GM19468 (cell line): ENCODE results near the gene SLC9A6.
"Not testable (repeated sequence)": the region's sequence is repeated elsewhere in the genome, so short reads cannot be mapped to it uniquely, and the experiment has no call there.

Source experiments
- ATAC-seq: cut with Tn5 transposase; IDR thresholded peaks from one replicate; pipeline ENCODE4 v1.9.1; 2021; ENCODE audit warnings: mild to moderate bottlenecking, moderate library complexity, moderate number of reproducible peaks; ENCODE audit not compliant: unreplicated experiment; ENCODE audit errors: extremely low read depth

Gene SLC9A6

DNA sequence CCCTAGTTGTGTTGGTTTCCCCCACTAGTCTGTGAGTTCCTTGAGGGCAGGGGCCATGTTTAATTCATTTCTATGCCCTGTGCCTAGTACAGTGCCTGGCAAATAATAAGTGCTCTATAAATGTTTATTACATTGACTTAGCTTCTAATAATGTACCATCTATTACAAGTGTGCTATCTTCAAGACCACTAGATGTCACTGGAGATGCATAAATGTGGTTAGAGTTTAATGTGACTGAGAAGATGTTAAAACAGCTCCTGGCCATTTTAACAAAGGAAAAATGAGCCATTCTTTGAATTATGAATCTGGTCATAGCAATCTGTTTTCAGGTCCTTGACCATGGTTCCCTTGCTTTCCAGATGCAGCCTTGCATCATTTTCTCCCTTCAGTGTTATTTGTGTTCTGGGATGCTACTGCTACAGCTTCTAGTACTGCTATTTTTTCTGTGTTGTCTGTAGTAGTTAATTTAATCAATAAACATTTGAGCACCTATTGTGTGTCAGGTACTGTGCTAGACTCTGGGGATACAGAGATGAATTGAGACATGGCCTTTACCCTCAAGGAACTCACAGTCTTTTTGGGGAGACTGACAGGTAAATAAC lies 43.2 kb downstream of the SLC9A6 start:
- no peak for ATAC-seq

DNA sequence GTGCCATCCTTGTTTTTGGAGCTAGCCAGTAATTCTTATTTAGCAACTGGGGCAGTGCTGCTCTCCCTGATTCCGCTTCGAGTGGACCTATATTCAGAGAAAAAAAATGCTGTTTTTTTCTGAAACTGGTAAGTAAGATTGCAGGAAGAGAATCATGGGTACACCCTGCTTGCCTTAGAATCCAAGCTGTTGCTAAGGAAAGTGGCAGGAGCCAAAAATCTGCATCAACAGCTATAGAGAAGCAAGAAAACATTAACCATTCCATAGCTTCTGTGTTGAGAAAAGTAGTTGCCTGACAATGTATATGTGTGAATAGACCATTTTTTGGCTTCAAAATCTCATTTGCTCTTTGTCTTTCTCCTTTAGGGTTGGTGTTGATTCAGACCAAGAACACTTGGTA lies 44.5 kb downstream of the SLC9A6 start:
- ATAC-seq: no peak

DNA sequence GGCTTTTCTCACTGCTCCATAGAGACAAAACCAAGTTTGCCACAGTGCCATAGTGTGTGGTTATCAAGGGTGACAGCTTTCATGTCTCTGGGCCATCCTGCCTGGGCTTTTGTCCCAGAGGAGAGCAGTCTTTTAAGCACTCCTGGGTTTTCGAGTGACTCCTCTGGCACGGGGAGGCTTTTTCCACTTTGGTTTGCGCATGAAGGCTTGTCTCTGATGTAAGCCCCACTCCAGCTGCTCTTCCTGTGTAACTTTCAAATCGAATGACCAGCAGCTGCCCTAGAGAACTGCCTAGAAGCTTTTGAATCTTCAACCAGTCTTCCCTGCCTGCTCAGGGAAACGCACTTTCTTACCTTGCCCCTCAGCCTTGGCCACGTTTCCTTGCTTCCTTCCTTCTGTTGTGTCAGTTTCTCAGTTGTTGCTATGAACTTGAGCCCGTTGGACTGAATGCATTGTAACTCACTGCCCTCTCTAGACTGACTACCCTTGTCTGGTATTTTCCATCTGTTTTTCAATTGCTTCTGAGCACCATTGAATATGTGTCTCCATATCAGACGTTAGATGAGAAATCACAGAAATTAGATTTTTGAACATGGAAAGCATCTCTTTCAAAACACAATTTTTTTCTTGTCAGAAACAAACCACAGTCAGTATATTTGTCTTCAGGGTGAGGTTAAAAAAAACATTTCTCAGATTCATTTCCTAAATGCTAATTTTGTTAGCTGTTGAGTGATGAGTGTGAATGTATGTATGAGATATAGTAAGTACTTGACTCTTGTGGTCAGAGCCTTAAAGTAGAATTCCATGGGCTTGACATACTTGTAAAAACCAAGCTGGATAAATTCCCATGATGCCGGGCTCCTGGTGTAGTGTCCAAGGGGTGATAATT lies 45.3 kb downstream of the SLC9A6 start:
- ATAC-seq: no peak

DNA sequence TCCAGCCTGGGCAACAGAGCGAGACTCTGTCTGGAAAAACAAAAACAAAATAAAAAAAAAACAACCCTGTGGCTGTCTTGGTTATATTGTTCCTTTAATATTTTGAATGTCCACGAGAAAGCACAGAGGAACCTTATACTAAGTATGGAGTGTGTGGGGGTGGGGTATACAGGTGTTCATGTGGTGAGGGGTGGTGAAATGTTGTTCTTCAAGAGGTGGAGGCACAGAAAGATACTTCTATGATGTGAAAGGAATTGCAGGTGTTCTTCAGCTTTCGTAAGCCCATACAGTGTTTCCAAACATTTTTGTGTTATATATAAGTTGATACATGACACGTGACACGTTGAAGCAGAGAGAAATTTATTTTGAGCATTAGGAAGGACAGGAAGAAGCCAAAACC lies 46.4 kb downstream of the SLC9A6 start:
- ATAC-seq: no peak

DNA sequence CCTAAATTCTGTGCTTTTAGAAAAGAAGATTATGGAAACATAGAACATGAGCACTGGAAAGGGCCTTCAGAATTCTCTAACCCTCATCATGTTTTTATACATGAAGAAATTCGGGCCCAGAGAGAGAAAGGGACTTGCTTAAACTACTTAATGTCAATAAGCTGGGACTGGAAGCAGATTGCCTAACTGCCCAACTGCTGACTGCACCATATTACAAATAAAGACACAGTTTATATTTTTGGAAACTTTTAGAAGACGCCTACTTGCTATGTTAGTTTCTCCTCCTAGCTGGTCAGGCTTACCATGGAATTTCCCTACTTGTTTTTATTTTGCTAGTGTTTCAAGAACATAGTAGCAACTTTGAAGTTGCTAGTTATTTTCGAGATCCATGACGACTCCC lies 47.1 kb downstream of the SLC9A6 start:
- no peak for ATAC-seq

DNA sequence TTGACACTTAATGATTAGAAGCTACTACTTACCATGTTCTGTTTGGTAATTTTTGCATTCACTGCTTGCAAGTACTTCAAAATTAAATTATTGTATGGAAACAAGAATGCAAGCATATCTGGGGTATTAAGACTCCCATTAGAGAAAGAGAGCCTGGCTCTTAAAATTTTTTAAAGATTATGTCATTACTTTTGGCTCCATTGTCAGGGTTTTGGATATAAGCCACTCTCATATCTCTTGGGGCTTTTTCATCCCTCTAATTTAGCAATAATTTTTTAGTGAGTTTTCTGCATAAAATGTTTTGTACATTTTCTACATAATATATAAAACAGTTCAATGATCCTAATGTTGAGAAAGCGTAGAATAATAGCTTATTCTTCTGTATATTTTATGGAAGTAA lies 49.4 kb downstream of the SLC9A6 start:
- no peak for ATAC-seq

DNA sequence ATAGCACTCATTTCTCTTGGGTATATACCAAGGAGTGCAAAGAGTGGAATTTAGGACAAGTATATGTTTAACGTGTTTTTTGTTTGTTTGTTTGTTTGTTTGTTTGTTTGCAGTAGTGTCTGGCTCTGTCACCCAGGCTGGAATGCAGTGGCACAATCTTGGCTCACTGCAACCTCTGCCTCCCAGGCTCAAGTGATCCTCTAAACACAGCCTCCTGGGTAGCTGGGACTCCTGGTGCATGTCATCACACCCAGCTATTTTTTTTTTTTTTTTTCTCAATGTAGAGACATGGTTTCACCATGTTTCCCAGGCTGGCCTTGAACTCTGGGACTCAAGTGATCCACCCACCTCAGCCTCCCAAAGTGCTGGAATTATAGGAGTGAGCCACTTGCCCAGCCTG lies 50.4 kb downstream of the SLC9A6 start:
- no peak for ATAC-seq

DNA sequence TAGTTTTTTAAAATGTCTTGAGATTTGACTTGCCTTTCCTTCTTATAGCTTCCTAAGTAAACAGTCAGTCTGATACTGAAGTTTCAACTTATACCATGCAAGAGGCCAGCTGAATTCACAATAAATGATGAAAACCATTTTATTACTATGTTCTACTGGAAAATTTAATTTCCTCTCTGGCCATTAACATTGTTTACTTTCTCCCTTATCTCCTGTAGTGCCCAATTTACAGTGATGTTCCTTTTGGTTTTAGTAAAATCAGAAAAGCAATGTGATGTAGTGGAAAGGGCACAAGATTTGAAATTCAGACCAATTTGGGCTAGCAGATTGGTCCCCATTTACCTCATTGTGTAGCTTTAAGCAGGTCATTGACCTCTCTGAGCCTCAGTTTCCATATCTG lies 54.2 kb downstream of the SLC9A6 start:
- no peak for ATAC-seq

DNA sequence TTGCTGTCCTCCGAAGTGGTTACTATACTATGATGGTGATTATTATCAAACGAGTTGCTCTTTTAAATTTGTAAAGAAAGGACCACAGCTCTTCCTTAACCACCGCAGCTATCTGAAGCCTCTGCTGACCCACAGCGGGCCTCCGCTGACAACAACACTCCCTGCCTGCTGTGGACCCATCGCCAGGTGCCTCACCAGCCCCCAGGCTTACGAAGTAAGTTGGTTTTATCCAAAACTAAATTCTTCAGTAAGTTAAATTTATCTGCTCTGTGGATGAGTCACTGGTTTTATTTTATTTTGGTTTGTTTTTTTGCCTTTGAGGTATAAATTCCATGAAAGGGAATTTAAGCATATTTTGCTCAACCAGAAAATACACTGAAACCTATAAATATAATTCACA lies 54.7 kb downstream of the SLC9A6 start:
- ATAC-seq: no peak

DNA sequence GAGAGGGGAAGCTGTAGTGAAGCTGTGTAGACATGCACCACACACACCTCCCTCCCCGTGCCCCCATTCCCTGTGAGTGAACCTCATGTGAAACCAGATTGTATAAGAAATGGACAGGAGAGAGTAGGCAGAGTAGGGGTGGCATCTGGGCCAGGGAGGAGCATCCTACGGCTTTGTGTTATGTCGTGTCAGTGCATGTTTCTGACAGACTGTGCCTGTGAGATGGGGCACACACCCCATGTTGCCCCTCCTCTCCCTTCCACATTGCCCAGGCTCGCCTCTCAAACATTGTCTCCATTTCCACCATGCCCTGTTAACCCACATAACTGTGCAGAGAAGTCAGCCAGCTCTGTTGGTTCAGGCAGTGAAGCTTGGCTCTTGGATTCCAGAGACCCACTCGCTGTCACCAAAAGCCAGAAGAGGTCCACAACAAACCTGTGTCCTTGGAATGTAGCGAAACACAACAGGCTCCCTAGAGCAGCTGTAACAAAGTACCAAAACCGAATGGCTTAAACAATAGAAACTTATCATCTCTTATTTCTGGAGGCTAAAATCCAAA lies 56.1 kb downstream of the SLC9A6 start:
- ATAC-seq: no peak

DNA sequence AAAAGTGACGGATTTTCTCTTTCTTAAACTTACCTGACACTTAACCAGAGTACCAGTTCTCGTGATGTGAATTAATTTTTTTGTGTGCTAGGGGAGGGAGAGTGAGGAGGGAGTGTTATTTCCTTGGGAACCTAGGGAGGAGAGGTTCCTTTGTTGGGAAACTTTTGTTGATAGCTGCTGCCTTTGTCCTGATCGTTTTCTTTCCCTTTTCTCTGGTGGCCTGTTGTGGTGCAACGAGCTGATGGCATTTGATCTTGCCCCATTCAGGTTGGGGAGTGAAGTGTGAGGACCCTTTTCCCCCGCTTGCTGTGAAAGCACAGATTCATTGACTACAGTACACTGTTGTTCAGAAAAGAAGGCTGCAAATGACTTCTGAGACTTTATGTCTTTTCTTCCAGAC lies 59.8 kb downstream of the SLC9A6 start:
- ATAC-seq: no peak

DNA sequence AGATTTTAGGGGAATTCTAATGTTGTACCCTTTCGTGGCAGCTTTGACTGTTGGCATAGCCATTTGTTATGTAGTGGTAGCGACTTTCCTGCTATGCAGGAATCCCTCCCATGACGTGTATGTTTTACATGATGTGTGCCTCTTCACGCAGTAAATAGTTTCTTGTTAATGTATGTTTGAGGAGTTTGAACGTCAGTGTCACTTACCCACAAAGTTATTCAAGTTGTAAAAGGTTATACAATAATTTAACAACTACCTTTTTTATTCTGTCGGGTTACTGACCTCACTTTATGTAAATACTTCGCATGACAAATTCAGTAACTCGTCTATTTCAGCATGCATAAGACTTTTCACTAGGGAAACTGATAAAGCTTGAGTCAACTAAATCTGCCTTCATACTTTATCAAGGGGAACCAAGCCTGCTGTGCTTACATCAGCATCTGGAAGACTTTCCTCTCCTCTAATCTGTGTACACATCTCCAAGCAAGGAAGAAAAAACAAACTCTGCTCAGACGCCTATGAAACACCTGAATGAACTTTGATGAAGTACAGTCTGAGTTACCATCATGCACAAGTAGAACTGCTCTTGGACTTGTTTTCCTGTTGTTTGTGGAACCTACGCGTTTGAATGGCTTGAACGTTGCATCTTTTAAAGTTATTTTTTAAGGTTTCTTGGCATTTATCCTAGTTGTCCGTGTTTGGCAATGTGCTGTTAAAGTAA lies 61.2 kb downstream of the SLC9A6 start:
- ATAC-seq: no peak

DNA sequence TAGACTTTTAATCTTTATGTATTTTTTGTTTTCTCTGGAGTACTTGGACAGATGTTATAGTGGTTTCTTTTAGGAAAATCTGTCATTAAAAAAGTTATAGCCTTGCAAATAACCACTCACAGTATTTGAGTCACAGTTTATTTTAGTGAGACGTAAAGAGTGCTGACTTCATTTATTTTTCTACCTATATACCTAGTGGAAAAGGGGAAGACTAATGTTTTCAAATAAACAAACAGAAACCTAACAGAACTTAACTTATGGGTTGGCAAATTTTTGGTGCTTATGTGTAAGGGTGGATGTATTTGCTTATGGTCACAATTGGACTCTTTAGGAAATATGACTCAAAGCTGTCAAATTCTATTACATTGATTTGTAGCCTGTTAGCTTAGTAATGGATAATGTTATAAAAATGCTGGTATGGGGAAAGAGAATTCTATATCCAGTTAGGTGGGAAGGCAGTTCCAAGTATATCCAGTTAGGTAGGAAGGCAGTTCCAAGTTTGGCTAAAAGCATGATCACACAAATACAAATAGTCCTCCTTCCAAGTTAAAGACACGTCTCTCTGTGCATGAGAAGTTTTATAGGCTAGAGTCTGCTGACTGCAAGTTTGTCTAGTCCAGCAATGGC lies 61.9 kb downstream of the SLC9A6 start:
- no peak for ATAC-seq

DNA sequence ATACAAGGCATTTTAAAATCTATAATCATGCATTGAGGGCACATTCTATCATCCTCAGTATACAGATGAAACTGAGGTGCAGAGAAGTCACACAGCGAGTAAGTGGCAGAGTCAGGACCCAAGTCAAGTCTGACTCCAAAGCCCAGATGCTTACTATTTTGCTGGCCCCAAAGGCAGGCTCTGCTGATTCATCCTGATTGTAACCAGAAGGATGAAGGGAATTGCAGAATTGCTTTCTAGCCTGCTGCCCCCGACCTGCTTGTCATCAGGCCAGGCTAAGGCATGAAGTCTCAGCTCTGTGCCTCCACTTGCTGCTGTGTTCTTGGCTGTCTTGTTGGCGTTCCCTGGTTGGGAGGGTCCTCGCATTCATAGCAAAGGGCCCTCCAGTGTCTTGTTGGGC lies 62.7 kb downstream of the SLC9A6 start:
- ATAC-seq: no peak

DNA sequence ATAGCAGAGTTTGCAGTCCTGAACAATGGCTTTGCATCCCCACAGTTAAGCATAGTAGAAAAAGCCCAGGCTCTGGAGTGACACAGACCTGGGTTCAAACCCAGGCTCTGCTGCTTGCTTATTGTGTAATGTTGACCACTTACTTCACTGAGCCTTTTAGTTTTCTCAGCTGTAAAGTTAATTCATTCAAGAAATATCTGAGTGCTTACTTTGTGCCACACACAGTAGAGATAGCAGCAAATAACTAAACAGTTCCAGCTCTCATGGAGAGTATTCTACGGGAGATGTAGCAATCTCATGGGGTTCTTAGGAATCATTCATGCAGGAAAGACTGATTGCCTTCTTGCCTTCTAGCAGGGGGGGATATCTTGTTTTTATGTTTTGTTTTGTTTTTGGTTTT lies 63.2 kb downstream of the SLC9A6 start:
- ATAC-seq: no peak

DNA sequence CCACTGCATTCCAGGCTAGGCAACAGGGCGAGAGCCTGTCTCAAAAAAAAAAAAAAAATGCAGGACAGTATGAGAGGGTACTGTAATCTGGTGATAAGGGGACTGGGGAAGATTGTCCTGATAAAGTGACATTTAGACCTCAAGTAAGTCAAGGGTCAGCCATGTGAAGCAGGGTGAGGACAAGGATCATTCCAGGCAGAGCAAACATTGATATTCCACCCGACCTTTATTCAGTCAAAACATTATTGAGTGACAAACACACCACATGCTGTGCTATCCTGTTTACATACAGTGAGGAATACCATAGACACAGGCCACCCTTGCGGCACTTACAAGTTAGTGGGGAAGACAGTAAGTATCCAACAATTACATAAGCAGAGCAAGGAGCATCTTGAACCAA lies 64.4 kb downstream of the SLC9A6 start:
- no peak for ATAC-seq

DNA sequence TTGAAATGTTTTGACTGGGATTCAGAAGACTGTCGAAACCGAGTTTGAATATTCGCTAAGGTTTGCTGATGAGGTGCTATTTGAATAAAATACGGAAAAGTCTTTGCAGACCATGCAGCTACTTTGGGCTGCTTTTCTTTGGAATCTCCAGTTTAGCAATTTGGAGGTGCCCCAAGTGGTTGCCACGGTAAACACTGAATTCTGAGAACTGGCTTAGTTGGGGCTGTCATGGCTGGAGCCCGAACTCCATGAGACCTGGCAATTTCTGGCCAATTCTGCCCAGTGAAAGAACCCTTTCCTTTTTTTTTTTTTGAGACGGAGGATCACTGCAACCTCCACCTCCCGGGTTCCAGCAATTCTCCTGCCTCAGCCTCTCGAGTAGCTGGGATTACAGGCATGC lies 65.6 kb downstream of the SLC9A6 start:
- not testable (repeated sequence) for ATAC-seq

DNA sequence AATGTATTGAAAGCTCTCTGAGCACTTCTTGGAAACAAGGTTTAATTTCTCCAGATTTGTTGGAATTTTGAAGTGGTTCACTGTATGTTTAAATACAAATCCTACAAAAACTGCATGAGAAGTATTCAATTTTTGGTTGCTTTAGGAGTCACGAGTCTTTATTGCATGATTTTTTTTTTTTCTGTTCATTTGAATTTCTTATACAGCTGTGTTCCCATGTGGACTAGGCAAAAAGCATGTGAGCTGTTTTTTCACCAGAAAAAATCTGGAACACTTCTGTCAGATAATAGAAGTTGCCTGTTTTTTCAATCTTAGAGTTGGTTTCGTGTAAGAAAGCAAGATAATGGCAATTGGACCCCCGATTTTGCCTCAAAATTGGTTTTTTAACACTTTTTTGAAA lies 66.4 kb downstream of the SLC9A6 start:
- no peak for ATAC-seq

DNA sequence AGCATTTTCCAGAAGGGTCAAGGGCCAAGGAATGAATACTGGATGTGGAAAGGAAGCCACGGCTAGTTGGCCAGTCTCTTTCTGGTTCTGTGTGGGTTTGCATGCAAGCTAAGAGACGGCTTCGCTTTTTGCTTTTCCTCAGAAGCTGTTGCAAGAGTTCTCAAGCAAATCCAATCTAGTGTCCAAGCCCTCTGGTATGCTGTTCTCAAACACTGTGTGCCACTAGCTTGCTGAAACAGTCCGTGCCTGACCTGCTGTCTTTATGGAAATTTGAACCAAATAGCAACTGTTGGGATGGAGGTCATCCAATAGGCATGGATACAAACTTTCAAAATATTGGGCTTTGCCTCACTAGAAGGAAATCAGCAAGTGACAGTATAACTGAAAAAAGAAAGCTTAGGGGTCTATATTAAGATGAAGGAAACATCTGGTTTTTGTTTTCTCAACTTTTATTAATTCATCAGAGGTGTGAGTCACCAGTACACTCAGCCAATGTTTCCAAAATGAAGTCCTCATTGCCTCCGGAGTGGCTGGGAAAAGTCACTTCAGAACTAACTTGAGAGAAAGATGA lies 70.5 kb downstream of the SLC9A6 start:
- ATAC-seq: no peak

DNA sequence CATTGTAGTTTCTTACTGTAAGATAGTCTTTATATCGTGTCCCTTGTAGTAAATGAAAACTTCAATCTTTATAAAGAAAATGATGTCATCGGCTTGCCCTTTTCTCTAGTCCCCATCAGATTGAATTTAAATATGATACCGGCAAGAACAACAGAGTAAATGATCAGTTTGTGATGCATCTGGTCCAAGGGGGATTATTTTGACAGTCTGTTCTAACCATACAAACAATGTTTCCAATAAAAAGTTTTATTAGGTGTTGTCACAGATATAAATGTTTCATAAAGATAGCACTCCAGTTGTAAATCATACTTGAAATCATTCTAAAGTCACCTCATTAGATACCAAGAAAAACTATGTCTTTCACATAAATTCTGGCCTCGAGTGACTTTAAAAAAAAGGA lies 72.3 kb downstream of the SLC9A6 start:
- ATAC-seq: no peak
